Large intestine (tissue), 3 donors: ENCODE results near the gene SPACA1. TPM values are rescaled to one million over a fixed set of nuclear protein-coding genes. Genes with fewer than 3 reads are reported as not detected.

Source experiments
- DNase-seq, 2 donors: peaks; one replicate each; pipeline versions ENCODE4 v3.0.0 to v3.0.0-alpha.2; 2013
- H3K27ac ChIP-seq: one replicate; pipeline ENCODE4 v1.5.1; 2013; ENCODE audit warnings: low read length
- H3K27me3 ChIP-seq: 2 replicates; pipeline ENCODE4 v1.6.1; 2013; ENCODE audit warnings: low read length; ENCODE audit not compliant: control insufficient read depth, insufficient read depth
- H3K36me3 ChIP-seq: 2 replicates; pipeline ENCODE4 v1.6.1; 2013; ENCODE audit warnings: low read length; ENCODE audit not compliant: control insufficient read depth, insufficient read depth
- H3K4me1 ChIP-seq: one replicate; pipeline ENCODE4 v1.6.1; 2013; ENCODE audit warnings: low read length; ENCODE audit not compliant: control insufficient read depth, insufficient read depth
- H3K4me3 ChIP-seq: one replicate; pipeline ENCODE4 v1.5.1; 2013; ENCODE audit warnings: low read length
- H3K9me3 ChIP-seq: one replicate; pipeline ENCODE4 v1.6.1; 2013; ENCODE audit warnings: mild to moderate bottlenecking, low read depth, low read length, moderate library complexity; ENCODE audit not compliant: control insufficient read depth
- WGBS: methylation state at CpG from one replicate; pipeline ENCODE4 v1.1.5; 2013; ENCODE audit warnings: low lambda C conversion rate; ENCODE audit not compliant: insufficient coverage; 5-methylcytosine and 5-hydroxymethylcytosine counted together
- polyA plus RNA-seq: library from polyadenylated mRNA; unstranded; fragments of 120-200 nt; gene quantifications from one replicate; pipeline ENCODE4 v1.2.1, GENCODE V29; 2013

Gene SPACA1
- polyA plus RNA-seq, 1 donor = not detected

DNA sequence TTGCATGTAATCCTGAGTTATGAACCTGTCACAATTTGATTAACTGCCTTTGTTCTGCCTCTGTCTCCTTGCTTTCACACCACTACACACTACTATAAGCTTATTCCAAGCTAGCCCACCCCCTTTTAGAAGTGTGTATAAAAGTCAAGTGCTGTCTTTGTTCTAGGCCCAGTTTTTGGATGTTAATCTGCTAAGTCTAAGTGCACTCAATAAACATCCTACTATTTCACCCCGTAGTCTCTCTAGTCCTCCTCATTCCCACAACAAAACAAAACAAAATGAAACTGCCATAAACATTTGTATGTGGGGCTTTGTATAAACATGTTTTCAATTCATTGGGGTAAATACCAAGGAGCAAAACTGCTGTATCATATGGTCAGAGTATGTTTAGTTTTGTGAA lies 16.1 kb upstream of the SPACA1 start:
- H3K9me3 ChIP-seq = peaks cover 9% of the 10 kb centered on the region
- no CpG with 5 or more reads among the region's 1 CpG for WGBS

DNA sequence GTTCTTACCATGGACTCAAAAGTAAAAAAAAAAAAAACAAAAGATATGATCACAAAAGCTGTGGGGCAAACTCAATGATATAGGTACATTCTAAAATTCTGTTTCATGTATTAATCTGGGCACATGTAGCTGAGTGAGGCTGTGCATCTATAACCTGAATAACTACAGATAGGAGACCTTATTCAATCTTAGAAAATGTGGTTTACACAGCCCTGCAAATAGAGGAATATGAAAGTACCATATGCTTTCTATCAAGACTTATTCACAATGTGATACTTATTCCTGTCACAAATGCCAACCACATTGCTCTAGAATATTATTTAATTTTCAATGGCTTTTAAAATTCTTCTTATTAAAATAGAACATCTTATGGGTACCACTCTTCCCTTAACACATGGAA lies 3.1 kb upstream of the SPACA1 start:
- Histone ChIP-seq H3K27me3 (no peaks in the 10 kb centered on the region), H3K4me1 (peaks cover 6% of the 10 kb centered on the region), H3K27ac (no peak overlapping the region), H3K4me3 (no peak overlapping the region), H3K36me3 (no peaks in the 10 kb centered on the region), H3K9me3 (peaks cover 8% of the 10 kb centered on the region)
- no peak for DNase-seq

More for the DNA sequence above, 16.1 kb upstream of the SPACA1 start:
- no peaks in the 10 kb centered on the region for H3K4me1 ChIP-seq
- no peak for DNase-seq
- H3K4me3 ChIP-seq = no peak overlapping the region
- no peak overlapping the region for H3K27ac ChIP-seq
- no peaks in the 10 kb centered on the region for H3K27me3 ChIP-seq
- no peaks in the 10 kb centered on the region for H3K36me3 ChIP-seq

DNA sequence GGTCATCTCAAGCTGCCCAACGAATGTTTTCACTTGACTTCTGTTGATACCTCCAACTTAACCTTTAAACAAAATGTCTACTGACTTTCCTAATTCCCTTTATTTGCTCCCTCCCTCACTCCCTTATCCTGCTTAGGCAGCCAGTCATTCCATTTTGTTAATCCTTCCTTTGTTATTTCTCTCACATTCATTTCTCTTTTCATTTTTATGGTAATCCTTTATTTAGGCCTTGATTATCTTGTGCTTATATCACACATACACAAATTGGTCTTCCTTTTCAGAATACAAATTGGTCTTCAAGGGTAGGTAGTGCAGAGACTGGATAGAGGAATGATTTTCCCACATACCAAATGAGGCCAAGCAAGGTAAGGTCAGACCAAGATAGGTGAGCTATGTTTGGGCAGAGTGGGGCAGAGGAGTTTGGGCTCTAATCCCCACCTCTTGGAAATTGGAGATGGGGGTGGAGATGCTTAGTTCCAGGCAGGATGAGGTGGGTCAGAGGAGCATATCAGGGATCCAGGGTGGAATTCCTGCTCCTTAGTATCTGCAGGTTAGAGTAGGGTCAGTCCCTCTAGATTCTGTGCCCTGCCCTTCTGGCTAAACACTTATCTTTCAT lies 2.0 kb upstream of the SPACA1 start:
- H3K27me3 ChIP-seq = no peaks in the 10 kb centered on the region
- no peaks in the 10 kb centered on the region for H3K36me3 ChIP-seq
- no peak overlapping the region for H3K4me3 ChIP-seq
- no peak for DNase-seq
- H3K9me3 ChIP-seq = peaks cover 8% of the 10 kb centered on the region
- 80% methylated on average over 1 of the region's 1 CpG for WGBS
- H3K27ac ChIP-seq = no peak overlapping the region
- H3K4me1 ChIP-seq = peaks cover 6% of the 10 kb centered on the region

DNA sequence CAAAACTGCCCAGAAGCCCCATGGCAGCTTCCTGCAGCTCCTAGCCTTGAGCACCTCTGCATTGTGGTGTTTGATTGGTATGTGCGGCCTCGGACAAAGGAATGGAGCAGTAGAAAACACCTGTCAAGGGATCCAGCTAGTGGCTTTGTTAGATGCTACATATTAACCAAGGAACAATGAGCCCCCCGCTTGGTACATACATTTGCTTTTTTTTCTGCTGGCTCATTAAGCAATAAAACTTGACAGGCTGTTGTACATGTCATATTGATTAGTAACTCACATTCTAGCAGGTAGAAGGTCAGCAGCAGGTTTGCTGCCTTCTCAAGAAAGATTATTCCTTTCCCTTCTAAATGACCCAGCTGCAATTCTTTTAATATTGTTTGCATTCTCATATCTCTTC lies 937 bp downstream of the SPACA1 start:
- H3K4me1 ChIP-seq = peaks cover 6% of the 10 kb centered on the region
- no CpG with 5 or more reads among the region's 3 CpGs for WGBS
- peaks cover 8% of the 10 kb centered on the region for H3K9me3 ChIP-seq
- no peaks in the 10 kb centered on the region for H3K27me3 ChIP-seq
- no peaks in the 10 kb centered on the region for H3K36me3 ChIP-seq
- no peak overlapping the region for H3K27ac ChIP-seq
- H3K4me3 ChIP-seq = no peak overlapping the region
- DNase-seq = peak; percentile 29 to 73

DNA sequence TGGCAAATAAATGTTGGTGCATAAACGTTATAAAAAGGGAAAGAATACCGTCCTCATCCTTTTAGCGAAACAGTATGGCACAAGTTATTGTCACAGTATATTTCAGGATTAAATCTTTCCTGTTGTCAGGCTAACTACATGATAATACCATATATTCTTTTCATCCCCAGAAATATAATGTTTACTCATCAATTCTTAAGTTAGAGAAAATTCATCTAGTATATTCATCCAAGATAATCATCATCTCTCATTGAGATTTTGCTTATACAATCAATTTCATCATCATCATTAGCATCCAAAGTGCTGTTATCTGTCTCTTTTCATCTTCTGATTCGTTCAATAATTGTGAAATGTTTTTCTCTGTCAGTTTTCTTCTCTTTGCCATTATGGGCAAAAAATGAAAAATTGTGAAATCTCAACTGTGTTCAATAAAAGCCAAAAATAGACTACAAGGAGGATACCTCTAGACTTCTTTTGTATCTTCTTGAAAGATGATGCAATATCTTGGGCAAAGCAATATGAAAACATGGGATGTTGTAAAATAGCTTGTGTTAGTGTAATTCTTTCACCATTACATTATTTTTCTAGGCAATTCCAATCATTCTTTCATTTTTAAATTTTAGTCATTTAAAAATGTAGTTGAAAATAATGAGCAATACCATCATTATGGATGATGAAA lies 2.6 kb downstream of the SPACA1 start:
- H3K4me3 ChIP-seq = no peak overlapping the region
- peaks cover 6% of the 10 kb centered on the region for H3K4me1 ChIP-seq
- peaks cover 8% of the 10 kb centered on the region for H3K9me3 ChIP-seq
- no peak overlapping the region for H3K27ac ChIP-seq
- no peaks in the 10 kb centered on the region for H3K36me3 ChIP-seq
- no peaks in the 10 kb centered on the region for H3K27me3 ChIP-seq
- DNase-seq = no peak
- WGBS = 94% methylated on average over 4 of the region's 4 CpGs

DNA sequence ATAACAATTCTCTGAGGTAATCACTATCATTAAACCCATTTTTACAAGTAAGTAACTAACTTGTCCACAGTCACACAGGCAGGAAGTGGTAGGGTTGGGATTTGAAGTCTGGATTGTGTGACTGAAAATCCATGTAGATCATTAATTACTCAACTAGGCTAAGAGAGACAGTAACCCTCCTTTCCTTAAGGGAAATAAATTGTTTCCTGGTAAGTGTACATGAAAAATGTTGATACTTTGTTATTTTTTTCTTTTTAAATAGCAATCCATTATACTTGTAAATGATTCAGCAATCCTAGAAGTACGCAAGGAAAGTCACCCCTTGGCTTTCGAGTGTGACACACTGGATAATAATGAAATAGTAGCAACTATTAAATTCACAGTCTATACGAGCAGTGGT lies 11.6 kb downstream of the SPACA1 start:
- Histone ChIP-seq H3K27ac (no peak overlapping the region), H3K4me3 (no peak overlapping the region), H3K27me3 (no peaks in the 10 kb centered on the region), H3K36me3 (no peaks in the 10 kb centered on the region), H3K9me3 (no peaks in the 10 kb centered on the region), H3K4me1 (no peaks in the 10 kb centered on the region)
- WGBS = 100% methylated on average over 1 of the region's 3 CpGs
- DNase-seq = no peak

DNA sequence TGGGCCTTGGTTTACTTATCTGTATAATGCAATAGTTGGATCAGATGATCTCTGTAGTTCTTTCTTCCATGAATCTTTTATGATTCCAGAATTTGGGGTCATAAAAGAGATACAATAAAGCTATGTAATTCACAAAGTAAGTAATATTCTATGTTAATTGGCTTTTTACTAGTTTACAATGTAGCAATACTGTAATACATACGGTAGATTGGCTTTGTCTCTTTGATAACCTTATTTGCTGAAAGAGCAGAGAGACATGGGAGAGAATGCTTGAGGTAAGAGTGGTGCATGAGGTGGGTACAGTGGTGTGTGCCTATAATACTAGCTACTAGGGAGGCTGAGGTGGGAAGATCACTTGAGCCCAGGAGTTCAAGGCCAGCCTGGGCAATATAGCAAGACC lies 14.7 kb downstream of the SPACA1 start:
- Histone ChIP-seq H3K9me3 (no peaks in the 10 kb centered on the region), H3K4me1 (no peaks in the 10 kb centered on the region), H3K36me3 (no peaks in the 10 kb centered on the region), H3K27me3 (no peaks in the 10 kb centered on the region), H3K27ac (no peak overlapping the region), H3K4me3 (no peak overlapping the region)
- no peak for DNase-seq
- WGBS = no CpG with 5 or more reads among the region's 1 CpG

DNA sequence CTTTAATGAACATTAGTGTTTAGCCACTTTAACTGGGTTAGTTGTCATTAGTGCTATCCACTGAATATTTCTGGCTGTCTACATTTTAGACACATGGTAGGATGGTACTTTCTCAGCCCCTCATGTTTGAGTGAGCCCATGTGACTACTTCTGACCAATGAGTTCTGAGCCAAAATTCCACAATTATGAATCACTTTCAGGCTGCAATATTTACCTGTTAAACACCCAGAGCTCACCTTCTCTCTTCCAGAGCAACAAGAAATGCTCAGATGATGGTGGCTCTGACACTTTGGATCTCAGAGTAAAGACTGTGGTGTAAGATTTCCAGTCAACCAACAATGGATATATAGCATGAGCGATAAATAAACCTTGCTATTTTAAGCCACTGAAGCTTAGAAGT lies 24.8 kb downstream of the SPACA1 start:
- Histone ChIP-seq H3K27ac (no peak overlapping the region), H3K27me3 (no peaks in the 10 kb centered on the region), H3K4me3 (no peak overlapping the region), H3K4me1 (no peaks in the 10 kb centered on the region), H3K9me3 (no peaks in the 10 kb centered on the region), H3K36me3 (no peaks in the 10 kb centered on the region)
- WGBS = 100% methylated on average over 1 of the region's 1 CpG
- DNase-seq = no peak

DNA sequence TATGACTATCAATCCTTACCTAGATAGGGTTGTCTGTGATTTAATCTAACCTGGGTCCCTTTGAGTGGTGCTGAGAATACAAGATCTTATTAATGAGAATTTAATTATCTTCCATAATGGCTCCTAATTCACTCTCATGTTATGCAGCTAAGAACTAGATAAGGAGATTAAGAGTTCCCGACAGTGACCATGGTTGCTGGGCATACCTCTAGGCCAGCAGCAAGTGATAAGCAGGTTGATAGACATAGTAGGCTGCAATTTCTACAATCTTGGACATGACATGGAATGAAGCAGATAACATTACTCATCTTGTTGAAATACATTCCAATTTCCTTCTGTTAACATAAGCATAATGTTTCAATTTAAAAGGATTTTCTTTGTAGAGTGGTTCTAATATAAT lies 27.1 kb downstream of the SPACA1 start:
- no peak for DNase-seq
- Histone ChIP-seq H3K36me3 (no peaks in the 10 kb centered on the region), H3K27ac (no peak overlapping the region), H3K4me1 (no peaks in the 10 kb centered on the region), H3K9me3 (no peaks in the 10 kb centered on the region), H3K4me3 (no peak overlapping the region), H3K27me3 (no peaks in the 10 kb centered on the region)
- no CpG with 5 or more reads among the region's 1 CpG for WGBS

DNA sequence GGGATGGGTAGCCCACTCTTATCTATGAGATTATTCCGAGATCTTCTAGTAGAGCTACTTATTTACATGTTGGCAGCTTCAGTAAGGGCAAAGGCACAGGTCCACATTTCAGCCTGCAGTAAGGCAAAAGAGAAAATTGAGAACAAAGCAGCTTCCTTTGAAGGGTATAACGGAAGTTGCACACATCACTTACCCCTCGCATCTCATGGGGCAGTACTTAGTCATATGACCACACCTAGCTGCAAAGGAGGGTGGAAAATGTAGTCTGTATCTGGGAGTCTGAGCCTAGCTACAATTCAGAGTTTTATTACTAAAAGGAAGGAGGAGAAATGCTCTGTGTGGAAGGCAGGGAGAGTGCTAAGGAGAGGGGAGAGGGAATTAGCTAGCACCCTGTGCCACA lies 29.7 kb downstream of the SPACA1 start:
- H3K9me3 ChIP-seq = no peaks in the 10 kb centered on the region
- DNase-seq = no peak
- no peak overlapping the region for H3K4me3 ChIP-seq
- H3K4me1 ChIP-seq = no peaks in the 10 kb centered on the region
- no peaks in the 10 kb centered on the region for H3K36me3 ChIP-seq
- WGBS = no CpG with 5 or more reads among the region's 3 CpGs
- no peak overlapping the region for H3K27ac ChIP-seq
- no peaks in the 10 kb centered on the region for H3K27me3 ChIP-seq

DNA sequence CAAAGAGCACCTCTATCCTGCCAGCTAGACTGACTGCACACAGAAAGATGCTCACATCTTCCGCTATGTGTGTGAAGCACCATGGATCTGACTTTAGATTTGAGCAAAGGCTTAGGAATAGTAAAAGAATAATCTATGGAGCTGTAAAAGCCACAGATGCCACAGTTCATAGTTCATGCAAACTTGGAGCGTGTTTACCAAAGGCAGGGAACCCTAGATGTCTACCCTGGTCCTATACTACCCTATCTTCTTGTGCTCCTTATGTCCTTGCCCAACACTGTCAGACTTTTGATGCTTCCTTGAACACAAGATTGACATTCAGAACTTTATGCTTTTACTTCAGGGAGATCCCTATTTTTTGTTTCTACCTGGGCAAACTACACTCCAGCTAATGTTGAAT lies 39.2 kb downstream of the SPACA1 start:
- Histone ChIP-seq H3K4me3 (no peak overlapping the region), H3K9me3 (no peaks in the 10 kb centered on the region), H3K36me3 (no peaks in the 10 kb centered on the region), H3K27me3 (no peaks in the 10 kb centered on the region), H3K4me1 (no peaks in the 10 kb centered on the region), H3K27ac (no peak overlapping the region)
- WGBS = no CpG with 5 or more reads among the region's 2 CpGs
- DNase-seq = peak in 1 of 2 donors; percentile 5
